ENCODE measurements around the gene GLRA2. TPM values are rescaled to one million over a fixed set of nuclear protein-coding genes. Genes with fewer than 3 reads are reported as not detected.

Gene GLRA2
- total RNA-seq, 1 experiment from 2014 or later, result not detected

- TF ChIP-seq POLR2AphosphoS5 (IDR thresholded peaks at IDR 0.05; ENCODE audit: low read depth, low read length) (no peak), SIN3A (IDR thresholded peaks at IDR 0.05; ENCODE audit: borderline replicate concordance, insufficient read depth, low read depth, low read length) (no peak), TCF7L2 (IDR thresholded peaks at IDR 0.05; ENCODE audit: low read depth, low read length) (no peak), CTCF (IDR thresholded peaks at IDR 0.05) (no peak)
- BruUV-seq (replicated peaks), result no TSS peak
- ATAC-seq, result no peak
- CTCF ChIA-PET, result no interaction called here
- no peaks in the 10 kb centered on the region for H3K4me1 ChIP-seq (ENCODE audit: control insufficient read depth, insufficient read depth, low read length)
- H3K36me3 ChIP-seq (ENCODE audit: control insufficient read depth, insufficient read depth, low read length), result no peaks in the 10 kb centered on the region
- no peak for DNase-seq (ENCODE audit: low read depth, low spot score)
- H3K27ac ChIP-seq (ENCODE audit: low read length), result no peak overlapping the region
- in situ Hi-C loops (cut with HindIII; ENCODE audit: low pct_unique_long_range_greater_than_20kb, low sequenced_read_pairs) (no loop called here), intact Hi-C loops (cut with micrococcal nuclease; ENCODE audit: unreplicated experiment) (no loop called here)
- no peaks in the 10 kb centered on the region for H3K9me3 ChIP-seq (ENCODE audit: control insufficient read depth, insufficient read depth, low read depth, low read length)
- no peak overlapping the region for H3K4me3 ChIP-seq (ENCODE audit: low read depth in 2 of 2, low read length in 2 of 2)
- H3K27me3 ChIP-seq (ENCODE audit: control insufficient read depth, insufficient read depth, low read length), result no peaks in the 10 kb centered on the region
- POLR2A ChIA-PET, result no interaction called here
Measured at GRCh38 chrX:14673764-14674163, 144.4 kb downstream of the GLRA2 start.

- DNase-seq (ENCODE audit: low read depth, low spot score), result no peak
- CTCF ChIA-PET, result no interaction called here
- no peak for ATAC-seq
- Histone ChIP-seq H3K4me1 (ENCODE audit: control insufficient read depth, insufficient read depth, low read length) (no peaks in the 10 kb centered on the region), H3K4me3 (ENCODE audit: low read depth in 2 of 2, low read length in 2 of 2) (no peak overlapping the region), H3K27ac (ENCODE audit: low read length) (no peak overlapping the region), H3K27me3 (ENCODE audit: control insufficient read depth, insufficient read depth, low read length) (no peaks in the 10 kb centered on the region), H3K36me3 (ENCODE audit: control insufficient read depth, insufficient read depth, low read length) (no peaks in the 10 kb centered on the region), H3K9me3 (ENCODE audit: control insufficient read depth, insufficient read depth, low read depth, low read length) (no peaks in the 10 kb centered on the region)
- no TSS peak for BruUV-seq (replicated peaks)
- intact Hi-C loops (cut with micrococcal nuclease; ENCODE audit: unreplicated experiment), result no loop called here
- POLR2A ChIA-PET, result no interaction called here
- TF ChIP-seq SIN3A (IDR thresholded peaks at IDR 0.05; ENCODE audit: borderline replicate concordance, insufficient read depth, low read depth, low read length) (no peak), REST (IDR thresholded peaks at IDR 0.05; ENCODE audit: insufficient read depth in 1 of 2, low read depth in 2 of 2, low read length in 1 of 2) (no peak), CTCF (IDR thresholded peaks at IDR 0.05) (no peak), POLR2AphosphoS5 (IDR thresholded peaks at IDR 0.05; ENCODE audit: low read depth, low read length) (no peak), TCF7L2 (IDR thresholded peaks at IDR 0.05; ENCODE audit: low read depth, low read length) (no peak)
- in situ Hi-C loops (cut with HindIII; ENCODE audit: low pct_unique_long_range_greater_than_20kb, low sequenced_read_pairs), result no loop called here
Measured at GRCh38 chrX:14675500-14675899, 146.2 kb downstream of the GLRA2 start.

All from Panc1 (cell line).